Measurements from ENCODE around the gene DNAJB2. TPM values are rescaled to one million over a fixed set of nuclear protein-coding genes. Genes with fewer than 3 reads are reported as not detected.

Gene DNAJB2
- total RNA-seq, 4 donors from 2014 or later, result 44.7 to 77.0 (median 51.1) TPM

GRCh38 chr2:219266232-219266631, 12.9 kb upstream of the DNAJB2 start:
- no peak for TF ChIP-seq CTCF (IDR thresholded peaks at IDR 0.05; ENCODE audit: low read depth)

GRCh38 chr2:219266886-219267285, 12.3 kb upstream of the DNAJB2 start:
- no peak for TF ChIP-seq CTCF (IDR thresholded peaks at IDR 0.05; ENCODE audit: low read depth)

GRCh38 chr2:219268294-219268693, 10.9 kb upstream of the DNAJB2 start:
- TF ChIP-seq CTCF (IDR thresholded peaks at IDR 0.05; ENCODE audit: low read depth), result no peak

GRCh38 chr2:219269362-219270054, 9.7 kb upstream of the DNAJB2 start:
- TF ChIP-seq CTCF (IDR thresholded peaks at IDR 0.05; ENCODE audit: low read depth), result no peak

GRCh38 chr2:219270055-219270372, 9.2 kb upstream of the DNAJB2 start:
- TF ChIP-seq CTCF (IDR thresholded peaks at IDR 0.05; ENCODE audit: low read depth), result no peak

GRCh38 chr2:219271021-219271420, 8.1 kb upstream of the DNAJB2 start:
- TF ChIP-seq CTCF (IDR thresholded peaks at IDR 0.05; ENCODE audit: low read depth), result no peak

- TF ChIP-seq CTCF (IDR thresholded peaks at IDR 0.05; ENCODE audit: low read depth), result no peak
These were observed 6.8 kb upstream of the DNAJB2 start for GRCh38 chr2:219272356-219272755.

All from subcutaneous adipose tissue (tissue), 4 donors.